HG02571 (cell line): ENCODE measurements around the gene P3H3.
"Not testable (repeated sequence)": the region's sequence is repeated elsewhere in the genome, so short reads cannot be mapped to it uniquely, and the experiment has no call there.

Experiments
- ATAC-seq: cut with Tn5 transposase; IDR thresholded peaks from one replicate; pipeline ENCODE4 v1.9.1; 2021; ENCODE audit warnings: mild to moderate bottlenecking, moderate library complexity; ENCODE audit not compliant: unreplicated experiment

P3H3 gene

DNA sequence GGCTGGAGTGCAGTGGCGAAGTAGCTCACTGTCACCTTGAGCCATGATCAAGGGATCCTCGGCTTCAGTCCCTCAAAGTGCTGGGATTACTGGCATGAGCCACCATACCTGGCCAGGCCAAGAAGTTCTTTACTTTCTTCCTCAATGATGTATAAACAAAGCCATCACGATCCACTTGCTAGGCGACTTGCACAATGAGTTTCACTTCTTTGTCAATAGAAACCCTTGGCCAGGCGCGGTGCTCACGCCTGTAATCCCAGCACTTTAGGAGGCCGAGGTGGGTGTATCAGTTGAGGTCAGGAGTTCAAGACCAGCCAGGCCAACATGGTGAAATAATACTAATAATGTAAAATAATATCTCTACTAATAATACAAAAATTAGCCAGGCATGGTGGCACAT is 59.3 kb downstream of the P3H3 start:
- no peak for ATAC-seq

DNA sequence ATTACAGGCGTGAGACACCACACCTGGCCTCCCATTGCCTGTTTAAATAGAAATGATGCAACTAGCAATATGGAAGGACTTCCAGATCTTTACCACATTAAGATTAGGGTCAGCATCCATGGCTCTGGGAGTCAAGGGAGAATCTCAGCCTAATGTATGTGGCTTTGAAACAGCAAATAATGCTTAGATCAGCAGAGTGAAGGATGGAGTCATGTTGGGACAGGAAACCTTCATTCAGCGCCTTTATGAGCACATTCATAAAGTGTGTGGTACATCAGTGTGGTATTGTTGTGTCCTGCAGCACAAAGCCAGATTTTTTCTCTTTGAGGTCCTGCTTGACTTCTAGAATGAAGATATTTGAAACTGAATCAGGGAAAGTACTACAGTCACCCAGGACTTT is 60.2 kb downstream of the P3H3 start:
- ATAC-seq: no peak

DNA sequence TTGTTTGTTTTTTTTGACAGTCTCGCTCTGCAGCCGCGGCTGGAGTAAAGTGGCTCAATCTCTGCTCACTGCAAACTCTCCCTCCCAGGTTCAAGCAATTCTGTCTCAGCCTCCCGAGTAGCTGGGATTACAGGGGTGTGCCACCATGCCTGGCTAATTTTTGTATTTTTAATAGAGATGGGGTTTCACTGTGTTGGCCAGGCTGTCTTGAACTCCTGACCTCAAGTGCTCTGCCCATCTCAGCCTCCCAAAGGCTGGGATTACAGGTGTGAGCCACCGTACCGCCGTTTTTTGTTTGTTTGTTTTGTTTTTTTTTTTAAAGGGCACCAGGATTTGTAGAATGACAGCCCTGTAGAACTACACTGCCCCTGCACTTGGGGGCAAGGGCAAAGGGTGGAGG is 60.6 kb downstream of the P3H3 start:
- not testable (repeated sequence) for ATAC-seq
